ENCODE measurements around the gene TAB3. TPM values are rescaled to one million over a fixed set of nuclear protein-coding genes. Genes with fewer than 3 reads are reported as not detected.
"Not testable (repeated sequence)": the region's sequence is repeated elsewhere in the genome, so short reads cannot be mapped to it uniquely, and the experiment has no call there.

Gene TAB3
- polyA plus RNA-seq, 3 donors: 6.4 to 9.9 (median 7.5) TPM

GRCh38 chrX:30833896-30834295, 55.2 kb downstream of the TAB3 start:
- WGBS, 3 donors: 89 to 100% (median 99%) methylated on average over 4 of the region's 4 CpGs
- H3K27ac ChIP-seq (ENCODE audit: low read depth, low read length): no peak overlapping the region

- WGBS, 3 donors: 63 to 86% (median 80%) methylated on average over 10 of the region's 10 CpGs
- no peak overlapping the region for H3K27ac ChIP-seq (ENCODE audit: low read depth, low read length)
Observed at GRCh38 chrX:30831082-30831481, 58.0 kb downstream of the TAB3 start.

- WGBS, 3 donors: 77 to 92% (median 88%) methylated on average over 3 of the region's 3 CpGs
- H3K27ac ChIP-seq (ENCODE audit: low read depth, low read length): no peak overlapping the region
Observed at GRCh38 chrX:30830326-30830943, 58.6 kb downstream of the TAB3 start.

- no peak overlapping the region for H3K27ac ChIP-seq (ENCODE audit: low read depth, low read length)
- WGBS, 3 donors: 55 to 67% (median 63%) methylated on average over 3 of the region's 3 CpGs
Observed at GRCh38 chrX:30824275-30824674, 64.8 kb downstream of the TAB3 start.

- 68 to 85% (median 76%) methylated on average over 2 of the region's 2 CpGs for WGBS, 3 donors
- H3K27ac ChIP-seq (ENCODE audit: low read depth, low read length): no peak overlapping the region
Observed at GRCh38 chrX:30822764-30823163, 66.3 kb downstream of the TAB3 start.

GRCh38 chrX:30822068-30822681, 66.9 kb downstream of the TAB3 start:
- H3K27ac ChIP-seq (ENCODE audit: low read depth, low read length): no peak overlapping the region
- 43 to 80% (median 59%) methylated on average over 3 of the region's 3 CpGs for WGBS, 3 donors

- H3K27ac ChIP-seq (ENCODE audit: low read depth, low read length): no peak overlapping the region
- 71 to 79% (median 79%) methylated on average over 1 of the region's 1 CpG for WGBS, 3 donors
Observed at GRCh38 chrX:30821116-30821515, 67.9 kb downstream of the TAB3 start.

GRCh38 chrX:30819080-30819479, 70.0 kb downstream of the TAB3 start:
- no peak overlapping the region for H3K27ac ChIP-seq (ENCODE audit: low read depth, low read length)
- WGBS, 3 donors: 40 to 61% (median 53%) methylated on average over 2 of the region's 2 CpGs

- WGBS, 3 donors: 70 to 90% (median 78%) methylated on average over 3 of the region's 3 CpGs
Observed at GRCh38 chrX:30816079-30816478, 73.0 kb downstream of the TAB3 start.

GRCh38 chrX:30814978-30815377, 74.1 kb downstream of the TAB3 start:
- WGBS, 3 donors: 80 to 86% (median 84%) methylated on average over 7 of the region's 7 CpGs
- no peak overlapping the region for H3K27ac ChIP-seq (ENCODE audit: low read depth, low read length)

More at GRCh38 chrX:30816079-30816478, 73.0 kb downstream of the TAB3 start:
- H3K27ac ChIP-seq (ENCODE audit: low read depth, low read length): no peak overlapping the region

- 72 to 88% (median 80%) methylated on average over 1 of the region's 1 CpG for WGBS, 3 donors
- no peak overlapping the region for H3K27ac ChIP-seq (ENCODE audit: low read depth, low read length)
Observed at GRCh38 chrX:30812326-30812725, 76.7 kb downstream of the TAB3 start.

- H3K27ac ChIP-seq (ENCODE audit: low read depth, low read length): no peak overlapping the region
- 86 to 94% (median 90%) methylated on average over 7 of the region's 7 CpGs for whole genome bisulfite sequencing, 3 donors
Observed at GRCh38 chrX:30806187-30806728, 82.8 kb downstream of the TAB3 start.

- WGBS, 3 donors: 73 to 84% (median 80%) methylated on average over 2 of the region's 2 CpGs
- H3K27ac ChIP-seq (ENCODE audit: low read depth, low read length): no peak overlapping the region
Observed at GRCh38 chrX:30804462-30804861, 84.6 kb downstream of the TAB3 start.

GRCh38 chrX:30800901-30801300, 88.2 kb downstream of the TAB3 start:
- H3K27ac ChIP-seq (ENCODE audit: low read depth, low read length): no peak overlapping the region
- WGBS, 3 donors: 56 to 90% (median 80%) methylated on average over 1 of the region's 1 CpG

- 82 to 95% (median 91%) methylated on average over 2 of the region's 2 CpGs for WGBS, 3 donors
Observed at GRCh38 chrX:30799327-30799726, 89.7 kb downstream of the TAB3 start.

GRCh38 chrX:30798810-30799209, 90.2 kb downstream of the TAB3 start:
- no peak overlapping the region for H3K27ac ChIP-seq (ENCODE audit: low read depth, low read length)
- WGBS, 3 donors: 77 to 95% (median 94%) methylated on average over 3 of the region's 3 CpGs

More at GRCh38 chrX:30799327-30799726, 89.7 kb downstream of the TAB3 start:
- H3K27ac ChIP-seq (ENCODE audit: low read depth, low read length): no peak overlapping the region

- WGBS, 3 donors: 69 to 83% (median 80%) methylated on average over 1 of the region's 1 CpG
- H3K27ac ChIP-seq (ENCODE audit: low read depth, low read length): not testable (repeated sequence)
Observed at GRCh38 chrX:30797301-30797700, 91.8 kb downstream of the TAB3 start.

GRCh38 chrX:30795981-30796958, 92.8 kb downstream of the TAB3 start:
- no peak overlapping the region for H3K27ac ChIP-seq (ENCODE audit: low read depth, low read length)
- WGBS, 3 donors: 82 to 90% (median 89%) methylated on average over 6 of the region's 6 CpGs

GRCh38 chrX:30794497-30794896, 94.6 kb downstream of the TAB3 start:
- 81 to 93% (median 90%) methylated on average over 2 of the region's 2 CpGs for WGBS, 3 donors
- no peak overlapping the region for H3K27ac ChIP-seq (ENCODE audit: low read depth, low read length)
